Hepatocyte (in vitro differentiated cells): ENCODE results near the gene SHROOM3.

Experiments used
- CTCF ChIP-seq: fragments of 200-600 bp; sonication (generic); IDR thresholded peaks from 2 replicates; pipeline ENCODE4 v1.5.1; 2016; ENCODE audit warnings: antibody characterized with exemption, mild to moderate bottlenecking; ENCODE audit not compliant: poor library complexity
- EZH2 ChIP-seq: fragments of 200-600 bp; sonication (generic); IDR thresholded peaks from 2 replicates; pipeline ENCODE4 v1.6.1; 2016; ENCODE audit warnings: antibody characterized with exemption, mild to moderate bottlenecking, borderline replicate concordance
- EZH2phosphoT487 ChIP-seq: fragments of 200-600 bp; sonication (generic); IDR thresholded peaks from one replicate; pipeline ENCODE4 v1.6.1; 2018; ENCODE audit warnings: antibody characterized with exemption, mild to moderate bottlenecking, low read depth, moderate library complexity; ENCODE audit not compliant: unreplicated experiment, severe bottlenecking

- no peak for TF ChIP-seq CTCF
- TF ChIP-seq EZH2, result no peak
- TF ChIP-seq EZH2phosphoT487, result no peak
These were observed 279.2 kb downstream of the SHROOM3 start for GRCh38 chr4:76714226-76714625.
